Lower lobe of right lung (tissue), 2 donors: ENCODE results near the gene AZI2. TPM values are rescaled to one million over a fixed set of nuclear protein-coding genes. Genes with fewer than 3 reads are reported as not detected.

Experiments used
- ATAC-seq, 2 donors: fragments of 200-7000 bp; cut with Tn5 transposase; one replicate each; pipeline ENCODE4 v1.9.1; 2020 to 2022; ENCODE audit warnings: mild to moderate bottlenecking in 2 of 2, moderate library complexity in 2 of 2
- DNase-seq: peaks from one replicate; pipeline ENCODE4 v3.0.0-alpha.2; 2020
- H3K27ac ChIP-seq: fragments of 200-600 bp; one replicate; pipeline ENCODE4 v1.8.0; 2022
- H3K27me3 ChIP-seq: fragments of 200-600 bp; one replicate; pipeline ENCODE4 v1.8.0; 2022; ENCODE audit warnings: low read depth
- H3K36me3 ChIP-seq: fragments of 200-600 bp; one replicate; pipeline ENCODE4 v1.8.0; 2022; ENCODE audit warnings: mild to moderate bottlenecking
- H3K4me1 ChIP-seq: fragments of 200-600 bp; one replicate; pipeline ENCODE4 v1.8.0; 2022
- H3K4me3 ChIP-seq: fragments of 200-600 bp; one replicate; pipeline ENCODE4 v1.8.0; 2022; ENCODE audit warnings: mild to moderate bottlenecking
- H3K9me3 ChIP-seq: fragments of 200-600 bp; one replicate; pipeline ENCODE4 v1.8.0; 2022
- CTCF ChIP-seq: fragments of 200-600 bp; IDR thresholded peaks from one replicate; pipeline ENCODE4 v1.8.0; 2022; ENCODE audit warnings: antibody characterized with exemption, mild to moderate bottlenecking
- intact Hi-C: fragments of 100-400 bp; cut with DNase I; formaldehyde crosslinking; loops from one replicate; pipeline ENCODE4 v1.11.0; 2022
- total RNA-seq: library from RNA; stranded (reverse); fragmentation: NEBNext Ultra II Directional; extraction: Animal tissue kit (Norgen Biotek cat#: 25700); gene quantifications from one replicate; pipeline ENCODE4 v1.2.1, GENCODE V29; 2021
- donor health status: DM: no; HTN: yes; CAD: no; lungs with severe emphysema.

The AZI2 gene
- total RNA-seq, 1 donor from 2014 or later, result 109 TPM

GRCh38 chr3:28335246-28335645, 13.4 kb downstream of the AZI2 start:
- DNase-seq (no peak), ATAC-seq (no peak)
- Histone ChIP-seq H3K27ac (no peak overlapping the region), H3K9me3 (no peaks in the 10 kb centered on the region), H3K4me1 (no peaks in the 10 kb centered on the region), H3K27me3 (no peaks in the 10 kb centered on the region), H3K36me3 (peaks cover 78% of the 10 kb centered on the region), H3K4me3 (no peak overlapping the region)
- intact Hi-C loops, result no loop called here
- no peak for TF ChIP-seq CTCF

- Histone ChIP-seq H3K4me1 (no peaks in the 10 kb centered on the region), H3K4me3 (no peak overlapping the region), H3K27me3 (no peaks in the 10 kb centered on the region), H3K9me3 (no peaks in the 10 kb centered on the region), H3K27ac (no peak overlapping the region), H3K36me3 (peaks cover 73% of the 10 kb centered on the region)
- ATAC-seq, result no peak
- intact Hi-C loops, result no loop called here
- DNase-seq, result no peak
- TF ChIP-seq CTCF, result no peak
Measured at GRCh38 chr3:28334552-28334951, 14.1 kb downstream of the AZI2 start.

GRCh38 chr3:28328188-28329151, 20.2 kb downstream of the AZI2 start:
- TF ChIP-seq CTCF, result peak; percentile 68
- no peaks in the 10 kb centered on the region for H3K9me3 ChIP-seq
- no peaks in the 10 kb centered on the region for H3K4me1 ChIP-seq
- DNase-seq, result no peak
- H3K27ac ChIP-seq, result no peak overlapping the region
- peaks cover 57% of the 10 kb centered on the region for H3K36me3 ChIP-seq
- intact Hi-C loops, result no loop called here
- ATAC-seq, result peak in 1 of 2 donors; percentile 49
- H3K27me3 ChIP-seq, result no peaks in the 10 kb centered on the region
- no peak overlapping the region for H3K4me3 ChIP-seq

- no peak for TF ChIP-seq CTCF
- peak; percentile 72 to 76 for ATAC-seq
Measured at GRCh38 chr3:28326458-28326926, 22.1 kb downstream of the AZI2 start.

GRCh38 chr3:28322464-28322863, 26.2 kb downstream of the AZI2 start:
- H3K27me3 ChIP-seq, result no peaks in the 10 kb centered on the region
- H3K4me1 ChIP-seq, result no peaks in the 10 kb centered on the region
- intact Hi-C loops, result no loop called here
- no peak overlapping the region for H3K4me3 ChIP-seq
- TF ChIP-seq CTCF, result no peak
- H3K27ac ChIP-seq, result no peak overlapping the region
- H3K36me3 ChIP-seq, result peaks cover 72% of the 10 kb centered on the region
- ATAC-seq (no peak), DNase-seq (no peak)
- H3K9me3 ChIP-seq, result no peaks in the 10 kb centered on the region

More at GRCh38 chr3:28326458-28326926, 22.1 kb downstream of the AZI2 start:
- Histone ChIP-seq H3K27ac (no peak overlapping the region), H3K9me3 (no peaks in the 10 kb centered on the region), H3K27me3 (no peaks in the 10 kb centered on the region), H3K4me3 (no peak overlapping the region), H3K4me1 (no peaks in the 10 kb centered on the region), H3K36me3 (peaks cover 58% of the 10 kb centered on the region)
- intact Hi-C loops, result no loop called here
- no peak for DNase-seq
